ENCODE measurements around the gene CCDC12.

CCDC12 gene

DNA sequence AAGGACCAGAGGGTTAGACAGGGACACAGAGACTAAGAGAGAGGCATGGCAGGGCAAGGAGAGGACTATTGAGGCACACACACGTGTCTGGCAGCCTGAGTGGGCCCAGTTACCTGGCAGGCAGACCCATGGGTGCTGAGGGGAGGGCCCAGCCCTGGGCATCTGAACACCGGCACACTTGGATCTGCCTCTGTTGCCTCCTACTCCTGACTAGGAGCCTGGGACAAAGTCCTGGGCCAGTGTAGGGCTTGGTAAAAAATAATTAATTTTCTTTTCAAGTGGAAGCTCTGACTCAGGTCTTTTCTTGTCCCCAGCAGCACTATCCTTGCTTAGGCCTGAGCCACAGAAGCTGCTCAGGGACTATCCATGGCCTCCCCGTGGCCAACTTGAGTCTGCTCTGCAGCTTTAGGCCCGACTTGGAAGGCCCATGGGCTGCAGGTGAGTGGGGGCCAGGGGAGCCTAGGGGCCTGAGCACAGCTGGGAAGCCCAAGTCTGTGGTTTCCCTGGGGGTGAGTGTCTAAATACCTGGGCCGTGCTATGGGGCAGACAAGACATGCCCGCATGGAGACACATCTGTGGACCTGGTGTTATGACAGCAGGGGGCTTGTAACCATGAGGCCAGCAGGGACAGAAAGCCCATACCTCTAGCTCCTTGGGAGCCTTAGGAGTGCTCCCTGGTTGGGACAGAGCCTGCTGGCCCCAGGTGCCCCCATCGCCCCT, 99.0 kb downstream of the CCDC12 start, which contains the start of gene PTH1R:
PTH1R (plus strand) TSS at position 316 of the 720 bp plus-strand sequence. CDS start 5,839 bp downstream, outside the sequence.
- no peak for DNase-seq

- DNase-seq: no peak
These were observed 99.9 kb downstream of the CCDC12 start for GRCh38 chr3:46876313-46877300.

DNA sequence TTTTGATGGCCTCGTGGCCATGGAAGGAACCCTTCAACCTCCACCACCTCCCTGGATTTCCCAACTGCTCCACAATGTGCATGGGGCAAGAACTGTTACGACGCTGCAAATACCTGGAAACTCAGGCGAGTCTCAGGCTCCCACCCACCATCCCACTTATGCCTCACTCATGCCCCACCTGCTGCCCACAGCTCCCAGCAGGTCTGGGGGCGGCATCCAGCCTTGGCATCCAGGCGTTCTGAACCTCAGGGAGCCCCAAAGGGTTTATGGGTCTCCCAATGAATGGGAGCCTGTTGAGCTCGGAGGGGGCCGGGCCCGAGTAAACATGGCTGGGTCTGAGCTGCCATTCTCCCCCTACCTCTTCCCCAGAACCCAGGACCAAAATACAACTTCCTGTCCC, 101.0 kb downstream of the CCDC12 start:
- DNase-seq: no peak

DNA sequence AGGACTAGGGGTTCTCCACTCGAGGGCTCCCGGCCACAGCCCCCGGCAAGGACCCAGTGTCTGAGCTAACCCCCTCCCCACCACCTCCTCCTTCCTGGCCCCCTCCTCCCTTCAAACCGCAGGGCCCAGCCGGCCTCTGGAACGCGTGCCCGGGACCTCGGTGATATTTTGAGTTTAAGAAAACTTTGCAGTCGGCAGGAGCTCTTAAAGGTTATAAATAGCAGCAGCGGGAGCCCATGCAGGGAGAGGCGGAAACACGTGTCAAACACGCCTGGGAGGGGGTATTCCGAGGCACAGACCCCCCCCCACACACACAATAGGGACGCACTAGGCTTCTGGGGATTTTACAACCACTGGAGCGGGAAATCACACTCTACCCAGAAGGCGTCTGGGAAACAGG, 102.1 kb downstream of the CCDC12 start:
- no peak for DNase-seq

DNA sequence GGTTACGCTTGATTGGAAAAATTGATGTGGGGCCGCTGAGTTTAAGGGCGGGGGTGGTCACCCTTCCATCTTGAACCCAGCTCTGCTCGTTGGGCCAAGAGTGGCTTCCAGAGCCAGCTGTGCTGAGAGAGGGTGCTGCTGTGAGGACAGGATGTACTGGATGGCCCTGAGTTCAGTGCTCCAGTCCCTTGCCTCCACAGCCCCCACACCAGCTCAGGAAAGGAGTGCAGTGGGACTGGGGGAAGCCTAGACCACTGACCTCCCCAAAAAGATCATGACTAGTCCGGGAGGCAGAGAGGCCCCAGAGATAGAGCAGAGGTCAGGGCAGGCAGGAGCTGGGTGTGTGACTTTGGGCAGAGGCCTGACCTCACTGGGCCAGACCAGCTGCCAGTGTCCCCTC, 103.0 kb downstream of the CCDC12 start:
- DNase-seq: no peak

All from hypothalamus (tissue), 51 donors.